DOHH2 (cell line): ENCODE measurements around the gene HNRNPC.

ENCODE experiments used
- H3F3A ChIP-seq: fragments of 200-600 bp; sonication (generic), shearing (Covaris generic); 2 replicates; pipeline ENCODE4 v1.6.0; 2016; ENCODE audit warnings: antibody characterized with exemption, mild to moderate bottlenecking; ENCODE audit not compliant: control insufficient read depth, insufficient read depth
- H3K27ac ChIP-seq: fragments of 200-600 bp; sonication (generic); 2 replicates; pipeline ENCODE4 v1.5.1; 2014; ENCODE audit warnings: low read depth, mild to moderate bottlenecking, low read length, moderate library complexity
- H3K27me3 ChIP-seq: fragments of 200-600 bp; sonication (generic); 2 replicates; pipeline ENCODE4 v1.6.1; 2014; ENCODE audit warnings: mild to moderate bottlenecking, low read length, mixed read lengths; ENCODE audit not compliant: control insufficient read depth
- H3K36me3 ChIP-seq: fragments of 200-600 bp; sonication (generic); 2 replicates; pipeline ENCODE4 v1.6.1; 2014; ENCODE audit warnings: mild to moderate bottlenecking, low read length, moderate library complexity, mixed read lengths; ENCODE audit not compliant: control insufficient read depth
- H3K4me1 ChIP-seq: fragments of 200-600 bp; sonication (generic); 2 replicates; pipeline ENCODE4 v1.6.1; 2014; ENCODE audit warnings: mild to moderate bottlenecking, low read length, mixed read lengths; ENCODE audit not compliant: control insufficient read depth
- H3K4me2 ChIP-seq: fragments of 200-600 bp; sonication (generic); 2 replicates; pipeline ENCODE4 v1.6.0; 2014; ENCODE audit warnings: mild to moderate bottlenecking, low read length, moderate library complexity
- H3K4me3 ChIP-seq: fragments of 200-600 bp; sonication (generic); 2 replicates; pipeline ENCODE4 v1.5.1; 2014; ENCODE audit warnings: mild to moderate bottlenecking, low read length, mixed read lengths
- H3K79me2 ChIP-seq: fragments of 200-600 bp; sonication (generic); 2 replicates; pipeline ENCODE4 v1.6.1; 2014; ENCODE audit warnings: mild to moderate bottlenecking, low read length, mixed read lengths; ENCODE audit not compliant: control insufficient read depth
- H3K9me2 ChIP-seq: fragments of 200-600 bp; sonication (generic); replicated peaks from 2 replicates; pipeline ENCODE4 v1.6.1; 2014; ENCODE audit warnings: mild to moderate bottlenecking, low read length, mixed read lengths; ENCODE audit not compliant: control insufficient read depth
- H3K9me3 ChIP-seq: fragments of 200-600 bp; sonication (generic); 2 replicates; pipeline ENCODE4 v1.6.1; 2014; ENCODE audit warnings: antibody characterized with exemption, low read length, mixed read lengths; ENCODE audit not compliant: control insufficient read depth, insufficient read depth
- H4K20me1 ChIP-seq: fragments of 200-600 bp; sonication (generic); 2 replicates; pipeline ENCODE4 v1.6.0; 2014; ENCODE audit warnings: low read depth, mild to moderate bottlenecking, antibody characterized with exemption, low read length, moderate library complexity; ENCODE audit not compliant: control insufficient read depth, insufficient read depth
- EZH2phosphoT487 ChIP-seq: fragments of 200-600 bp; sonication (generic); IDR thresholded peaks from 2 replicates; pipeline ENCODE4 v1.6.1; 2017; ENCODE audit warnings: borderline replicate concordance, mild to moderate bottlenecking, antibody characterized with exemption, low read length, moderate library complexity, mixed read lengths
- TF ChIP-seq, protein P1 (sequence below): fragments of 200-600 bp; sonication (generic); IDR thresholded peaks from one replicate; pipeline ENCODE4 v1.5.1; 2014; ENCODE audit warnings: antibody characterized with exemption, mild to moderate bottlenecking, low read depth, low read length; ENCODE audit not compliant: poor library complexity, severe bottlenecking

Gene HNRNPC

GRCh38 chr14:21202463-21203358, 66.5 kb downstream of the HNRNPC start:
- Histone ChIP-seq H3F3A (peaks cover 78% of the 10 kb centered on the region), H3K4me3 (no peak overlapping the region), H3K79me2 (no peaks in the 10 kb centered on the region), H3K36me3 (peaks cover 21% of the 10 kb centered on the region), H4K20me1 (peaks cover 4% of the 10 kb centered on the region; the same call in 1 of the 2 replicates), H3K27ac (no peak overlapping the region), H3K9me2 (no peaks in the 10 kb centered on the region), H3K9me3 (no peaks in the 10 kb centered on the region), H3K4me2 (no peak overlapping the region), H3K4me1 (no peaks in the 10 kb centered on the region), H3K27me3 (no peaks in the 10 kb centered on the region)
- no peak for TF ChIP-seq EZH2phosphoT487
- TF ChIP-seq, protein P1, sequence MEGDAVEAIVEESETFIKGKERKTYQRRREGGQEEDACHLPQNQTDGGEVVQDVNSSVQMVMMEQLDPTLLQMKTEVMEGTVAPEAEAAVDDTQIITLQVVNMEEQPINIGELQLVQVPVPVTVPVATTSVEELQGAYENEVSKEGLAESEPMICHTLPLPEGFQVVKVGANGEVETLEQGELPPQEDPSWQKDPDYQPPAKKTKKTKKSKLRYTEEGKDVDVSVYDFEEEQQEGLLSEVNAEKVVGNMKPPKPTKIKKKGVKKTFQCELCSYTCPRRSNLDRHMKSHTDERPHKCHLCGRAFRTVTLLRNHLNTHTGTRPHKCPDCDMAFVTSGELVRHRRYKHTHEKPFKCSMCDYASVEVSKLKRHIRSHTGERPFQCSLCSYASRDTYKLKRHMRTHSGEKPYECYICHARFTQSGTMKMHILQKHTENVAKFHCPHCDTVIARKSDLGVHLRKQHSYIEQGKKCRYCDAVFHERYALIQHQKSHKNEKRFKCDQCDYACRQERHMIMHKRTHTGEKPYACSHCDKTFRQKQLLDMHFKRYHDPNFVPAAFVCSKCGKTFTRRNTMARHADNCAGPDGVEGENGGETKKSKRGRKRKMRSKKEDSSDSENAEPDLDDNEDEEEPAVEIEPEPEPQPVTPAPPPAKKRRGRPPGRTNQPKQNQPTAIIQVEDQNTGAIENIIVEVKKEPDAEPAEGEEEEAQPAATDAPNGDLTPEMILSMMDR: no peak

GRCh38 chr14:21201732-21202462, 67.3 kb downstream of the HNRNPC start:
- no peaks in the 10 kb centered on the region for H3K27me3 ChIP-seq
- H3K36me3 ChIP-seq: peaks cover 13% of the 10 kb centered on the region
- no peaks in the 10 kb centered on the region for H3K9me3 ChIP-seq
- no peaks in the 10 kb centered on the region for H3K9me2 ChIP-seq
- H3K27ac ChIP-seq: no peak overlapping the region
- H3K4me3 ChIP-seq: no peak overlapping the region
- H3K79me2 ChIP-seq: no peaks in the 10 kb centered on the region
- no peak overlapping the region for H3K4me2 ChIP-seq
- peaks cover 4% of the 10 kb centered on the region; the same call in 1 of the 2 replicates for H4K20me1 ChIP-seq
- peaks cover 70% of the 10 kb centered on the region for H3F3A ChIP-seq
- TF ChIP-seq EZH2phosphoT487: no peak
- TF ChIP-seq, protein P1: no peak
- no peaks in the 10 kb centered on the region for H3K4me1 ChIP-seq

- H3K36me3 ChIP-seq: 0 out of 2 replicates have a peak, but pooled peaks cover 6% of the 10 kb centered on the region
- no peak overlapping the region for H3K4me2 ChIP-seq
- no peak overlapping the region for H3K4me3 ChIP-seq
- H3K79me2 ChIP-seq: no peaks in the 10 kb centered on the region
- no peaks in the 10 kb centered on the region for H3K4me1 ChIP-seq
- H3F3A ChIP-seq: peaks cover 60% of the 10 kb centered on the region
- no peaks in the 10 kb centered on the region for H3K27me3 ChIP-seq
- H3K27ac ChIP-seq: no peak overlapping the region
- H3K9me3 ChIP-seq: no peaks in the 10 kb centered on the region
- peaks cover 4% of the 10 kb centered on the region; the same call in 1 of the 2 replicates for H4K20me1 ChIP-seq
- H3K9me2 ChIP-seq: no peaks in the 10 kb centered on the region
- no peak for TF ChIP-seq EZH2phosphoT487
- TF ChIP-seq, protein P1: no peak
These were observed 68.3 kb downstream of the HNRNPC start for GRCh38 chr14:21200752-21201461.
